HG03378 (cell line): ENCODE measurements around the gene ZNF839.
"Not testable (repeated sequence)": the region's sequence is repeated elsewhere in the genome, so short reads cannot be mapped to it uniquely, and the experiment has no call there.

ENCODE experiments used
- ATAC-seq: cut with Tn5 transposase; IDR thresholded peaks from one replicate; pipeline ENCODE4 v1.9.1; 2021; ENCODE audit warnings: mild to moderate bottlenecking, moderate library complexity; ENCODE audit not compliant: unreplicated experiment

ZNF839 gene

GRCh38 chr14:102319351-102320032 lies at the start of gene ZNF839:
Gene ZNF839 (plus strand): TSS chr14:102319746. CDS start chr14:102319766, 20 bp downstream.
- peak; percentile 38 for ATAC-seq

- no peak for ATAC-seq
These were observed 47.2 kb upstream of the ZNF839 start for GRCh38 chr14:102272392-102272791.

- no peak for ATAC-seq
These were observed 43.7 kb upstream of the ZNF839 start for GRCh38 chr14:102275866-102276265.

- ATAC-seq, result no peak
These were observed 41.5 kb upstream of the ZNF839 start for GRCh38 chr14:102277874-102278630.

- no peak for ATAC-seq
These were observed 41.0 kb upstream of the ZNF839 start for GRCh38 chr14:102278631-102278935.

GRCh38 chr14:102279282-102279681 lies 40.3 kb upstream of the ZNF839 start:
- no peak for ATAC-seq

GRCh38 chr14:102279688-102280348 lies 39.7 kb upstream of the ZNF839 start:
- no peak for ATAC-seq

- ATAC-seq, result no peak
These were observed 39.1 kb upstream of the ZNF839 start for GRCh38 chr14:102280376-102280962.

GRCh38 chr14:102282751-102283465 lies 36.6 kb upstream of the ZNF839 start:
- ATAC-seq, result no peak

- no peak for ATAC-seq
These were observed 35.9 kb upstream of the ZNF839 start for GRCh38 chr14:102283631-102284129.

GRCh38 chr14:102285106-102285505 lies 34.4 kb upstream of the ZNF839 start:
- no peak for ATAC-seq

- no peak for ATAC-seq
These were observed 31.4 kb upstream of the ZNF839 start for GRCh38 chr14:102288139-102288538.

GRCh38 chr14:102292441-102292840 lies 27.1 kb upstream of the ZNF839 start:
- no peak for ATAC-seq

GRCh38 chr14:102293781-102294180 lies 25.8 kb upstream of the ZNF839 start:
- no peak for ATAC-seq

GRCh38 chr14:102295270-102295669 lies 24.3 kb upstream of the ZNF839 start:
- ATAC-seq, result no peak

GRCh38 chr14:102297436-102298170 lies 21.9 kb upstream of the ZNF839 start:
- no peak for ATAC-seq

- ATAC-seq, result not testable (repeated sequence)
These were observed 21.1 kb upstream of the ZNF839 start for GRCh38 chr14:102298303-102299070.

GRCh38 chr14:102303664-102304063 lies 15.9 kb upstream of the ZNF839 start:
- no peak for ATAC-seq
